ENCODE measurements around the gene ZNF547. TPM values are rescaled to one million over a fixed set of nuclear protein-coding genes. Genes with fewer than 3 reads are reported as not detected.

Gene ZNF547
- total RNA-seq (2022; extraction: Qiagen RNA extraction; ENCODE audit: low read depth): 1.1 to 2.8 TPM (median 1.5 TPM) in 5 replicates

DNA sequence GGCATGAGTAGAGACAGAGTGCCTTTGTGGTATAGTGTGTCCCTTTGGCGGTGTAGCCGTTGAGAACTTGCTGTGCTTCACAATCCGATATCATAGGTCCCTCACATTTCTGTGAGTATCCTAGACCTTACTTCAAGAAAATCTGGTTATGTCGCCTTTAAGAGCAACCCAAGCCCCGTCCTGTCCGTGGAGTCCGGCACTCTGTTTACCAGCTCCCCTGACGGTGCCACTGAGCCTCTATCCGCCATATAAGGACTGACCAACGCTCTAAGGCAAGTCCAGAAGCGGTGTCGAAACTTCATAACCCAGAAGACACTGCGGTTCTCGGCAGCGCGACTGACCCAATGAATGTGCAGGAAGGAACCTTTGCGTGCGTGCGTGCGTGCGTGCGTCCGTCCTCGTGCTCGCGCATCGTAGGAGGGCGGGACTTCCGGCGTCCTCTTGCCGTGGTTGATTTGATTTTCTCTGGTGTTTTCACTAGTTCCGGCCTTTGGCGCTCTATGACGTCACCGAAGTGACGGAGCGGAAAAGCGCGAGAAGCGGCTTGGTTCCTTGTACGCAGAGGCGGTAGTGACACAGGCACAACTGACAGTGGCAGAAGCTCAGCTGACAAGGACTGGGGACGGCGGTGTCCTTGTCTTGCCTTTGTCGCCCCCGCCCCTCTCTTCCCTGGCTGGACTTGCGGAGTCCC lies at the start of gene ZNF547, which contains the start of gene TRAPPC2B:
Gene ZNF547, plus strand, starts transcription at position 555 of the 691 bp plus-strand sequence. CDS start 5,005 bp downstream, outside the sequence.
Gene TRAPPC2B, plus strand, starts transcription at position 555 of the 691 bp plus-strand sequence. CDS start 1,283 bp downstream, outside the sequence.

DNA sequence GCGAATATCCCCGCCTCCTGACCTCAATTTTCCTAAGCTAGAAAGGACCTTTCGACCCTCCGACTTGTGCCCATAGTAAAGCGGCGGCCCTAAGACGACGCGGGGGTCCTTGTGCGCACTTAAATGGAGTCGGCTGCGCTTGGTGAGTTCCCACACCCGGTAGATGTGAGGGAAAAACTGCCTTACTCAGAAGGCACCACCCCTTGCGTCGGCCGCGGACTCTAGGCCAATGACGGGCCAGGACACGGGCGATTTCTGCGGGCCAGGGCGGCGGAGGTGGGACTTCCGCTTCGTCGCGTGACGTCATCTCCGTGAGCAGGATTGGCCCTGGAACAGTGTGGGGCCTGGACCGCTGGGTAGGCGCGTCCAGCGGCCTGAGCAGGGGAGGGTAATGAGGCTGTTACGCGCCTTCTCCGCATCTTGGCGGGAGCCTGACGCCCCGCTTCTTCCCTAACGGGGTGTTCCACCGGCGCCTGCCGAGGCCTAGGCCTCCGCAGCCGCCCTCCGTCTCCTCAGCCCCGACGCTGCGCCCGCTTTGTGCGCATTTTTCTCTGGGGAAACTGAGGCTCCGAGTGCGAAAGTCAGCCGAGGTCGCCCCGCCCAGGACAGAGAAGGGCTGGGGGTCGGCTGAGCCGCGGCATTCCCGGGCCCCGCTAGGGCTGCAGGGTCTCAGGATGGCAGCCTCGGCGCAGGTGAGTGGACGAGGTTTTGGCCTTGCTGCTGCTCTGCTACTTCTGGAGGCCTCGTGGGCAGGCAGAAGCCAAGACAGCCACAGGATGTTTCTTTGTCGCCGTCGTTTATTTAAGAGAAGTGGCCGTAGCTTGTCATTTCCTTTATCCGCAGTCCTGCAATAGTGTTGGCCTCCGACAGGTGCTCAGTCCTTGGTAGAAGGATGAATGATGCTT lies 42.9 kb upstream of the ZNF547 start, which contains the start of gene ZNF543:
Gene ZNF543, plus strand, starts transcription at position 293 of the 905 bp plus-strand sequence. Its CDS starts 382 bp downstream, at position 675.

DNA sequence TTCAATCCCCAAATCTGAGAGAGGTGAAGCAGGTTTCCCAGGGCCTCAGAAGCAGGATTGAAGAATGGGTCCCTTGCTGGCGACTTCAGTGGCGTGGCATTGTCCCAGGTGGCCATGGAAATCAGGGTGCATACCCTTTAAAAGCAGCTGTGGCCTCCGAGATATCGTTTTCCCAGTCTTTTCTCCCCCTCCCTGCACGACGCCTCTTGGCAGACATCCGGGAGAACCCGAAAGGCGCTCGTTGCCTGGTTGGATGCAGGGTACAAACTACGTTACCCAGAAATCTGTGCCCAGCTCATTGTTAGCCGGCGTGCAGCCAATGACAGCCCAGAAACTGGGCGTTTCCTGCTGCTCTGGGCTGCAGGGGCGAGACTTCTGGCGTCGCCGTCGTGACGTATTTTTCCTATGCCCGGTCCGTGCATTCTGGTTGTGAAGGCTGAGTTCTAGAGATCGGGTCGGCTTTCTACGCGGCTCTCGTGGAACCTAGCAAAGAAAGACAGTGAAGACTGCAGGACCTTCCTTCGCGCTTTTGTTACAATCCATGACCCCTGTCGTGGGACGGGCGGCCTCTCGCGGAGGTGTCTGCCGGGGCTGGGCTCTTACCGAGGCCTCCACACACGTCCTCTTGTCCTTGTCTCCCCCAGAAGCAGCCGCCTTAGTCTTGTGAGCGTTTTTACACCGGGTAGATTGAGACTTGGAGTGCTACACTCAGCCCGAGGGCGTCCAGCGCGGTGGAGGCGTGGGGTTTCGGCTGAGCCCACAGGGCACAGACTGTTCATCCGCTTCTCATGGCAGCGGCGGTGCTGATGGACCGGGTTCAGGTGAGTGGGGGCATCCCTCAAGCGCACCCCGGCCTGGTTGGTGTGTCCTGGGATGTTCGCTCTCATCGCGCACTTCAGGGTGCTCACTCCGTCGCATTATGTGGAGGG lies 12.2 kb upstream of the ZNF547 start, which contains the start of gene ZNF304:
Gene ZNF304, plus strand, starts transcription at position 395 of the 929 bp plus-strand sequence. Its CDS starts 394 bp downstream, at position 789.

DNA sequence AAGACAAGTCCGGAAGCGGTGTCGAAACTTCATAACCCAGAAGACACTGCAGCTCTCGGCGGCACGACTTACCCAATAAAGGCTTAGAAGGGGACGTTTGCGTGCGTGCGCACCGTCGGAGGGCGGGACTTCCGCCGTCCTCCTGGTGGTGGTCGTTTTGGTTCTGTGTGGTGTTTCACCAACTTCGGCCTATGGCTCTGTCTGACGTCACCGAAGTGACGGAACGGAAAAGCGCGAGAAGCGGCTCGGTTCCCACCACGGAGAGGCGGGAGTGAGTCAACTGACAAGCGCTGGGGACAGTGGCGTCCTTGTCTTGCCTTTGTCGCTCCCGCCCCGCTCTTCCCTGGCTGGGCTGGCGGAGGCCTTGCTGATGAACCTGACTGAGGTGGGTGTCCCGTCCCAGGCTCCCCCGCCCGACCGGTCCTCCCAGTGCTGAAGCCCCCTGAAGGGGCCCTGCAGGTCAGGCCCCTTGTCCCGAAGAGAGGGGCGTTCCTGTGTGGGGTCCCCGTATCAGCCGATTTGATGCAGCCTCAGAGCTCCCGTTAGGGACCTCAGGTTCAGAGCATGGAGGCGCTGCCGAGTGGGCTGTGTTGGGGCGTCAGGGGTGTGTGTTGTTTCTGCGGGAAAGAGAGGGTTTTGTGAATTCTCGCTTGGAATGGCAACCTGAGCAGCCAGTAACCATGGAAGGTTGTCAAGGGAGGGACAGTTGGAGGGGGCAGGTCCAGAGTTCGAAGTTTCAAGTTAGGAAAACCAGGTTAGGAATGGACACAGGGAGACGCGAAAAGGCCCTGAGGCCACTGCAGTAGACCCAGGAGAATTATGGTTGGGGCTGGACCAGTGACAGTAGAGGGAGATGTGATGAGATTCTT lies 26.6 kb downstream of the ZNF547 start, which contains the start of gene ZNF548:
Gene ZNF548, plus strand, starts transcription at position 125 of the 869 bp plus-strand sequence. Its CDS starts 246 bp downstream, at position 371.

DNA sequence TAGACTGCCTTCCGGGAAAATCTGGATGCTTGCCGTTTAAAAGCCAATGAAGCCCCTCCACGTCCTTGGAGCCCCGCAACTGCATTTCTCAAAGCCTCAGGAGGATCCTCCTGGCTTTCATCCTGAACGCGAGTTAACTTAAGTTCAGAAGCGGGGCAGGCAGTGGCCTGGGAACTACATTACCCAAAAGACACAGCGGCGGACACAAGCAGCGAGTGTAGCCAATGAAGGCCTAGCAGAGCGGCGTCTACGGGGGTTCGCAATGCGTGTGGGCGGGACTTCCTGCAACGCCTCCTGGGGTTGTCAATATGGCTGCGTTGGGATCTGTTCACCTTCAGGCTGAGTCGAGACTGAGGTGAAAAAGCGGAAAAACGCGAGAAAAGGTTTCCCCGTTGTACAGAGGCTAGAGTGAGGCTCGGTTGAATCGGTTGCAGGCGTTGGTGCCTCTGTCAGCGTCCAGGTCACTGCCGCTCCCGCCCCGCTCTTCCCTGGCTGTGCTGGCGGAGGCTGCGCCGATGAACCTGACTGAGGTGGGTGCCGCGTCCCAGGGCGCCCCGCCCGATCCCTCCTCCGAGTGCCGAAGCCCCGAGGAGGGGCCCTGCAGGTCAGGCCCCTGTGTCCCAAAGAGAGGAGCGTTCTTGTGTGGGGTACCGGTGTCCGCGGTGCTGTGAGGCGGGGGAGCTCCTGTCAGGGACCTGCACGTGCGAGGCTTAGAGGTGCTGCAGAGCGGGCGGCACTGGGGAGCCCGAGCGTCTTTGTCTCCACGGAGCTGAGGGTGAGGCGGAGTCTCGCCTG lies 47.7 kb downstream of the ZNF547 start, which contains the start of gene ZNF17:
Gene ZNF17, plus strand, starts transcription at position 285 of the 795 bp plus-strand sequence. CDS start 2,455 bp downstream, outside the sequence.

Other genes with a start within 250 kb of the ZNF547 start
- not detected in 5 replicates for gene USP29, start 243.6 kb upstream of the ZNF547 start, total RNA-seq (2022; extraction: Qiagen RNA extraction; ENCODE audit: low read depth)
- not detected in 5 replicates for gene ZIM3, start 218.3 kb upstream of the ZNF547 start, total RNA-seq (2022; extraction: Qiagen RNA extraction; ENCODE audit: low read depth)
- not detected in 5 replicates for gene DUXA, start 196.1 kb upstream of the ZNF547 start, total RNA-seq (2022; extraction: Qiagen RNA extraction; ENCODE audit: low read depth)
- 6.8 to 8.1 TPM (median 7.5 TPM) in 5 replicates for gene ZNF264, start 172.1 kb upstream of the ZNF547 start, total RNA-seq (2022; extraction: Qiagen RNA extraction; ENCODE audit: low read depth)
- gene AURKC, start 132.5 kb upstream of the ZNF547 start, total RNA-seq (2022; extraction: Qiagen RNA extraction; ENCODE audit: low read depth): 0.23 to 0.68 TPM (median 0.42 TPM) in 5 replicates
- 1.6 to 2.2 TPM (median 1.7 TPM) in 5 replicates for gene ZNF805, start 122.9 kb upstream of the ZNF547 start, total RNA-seq (2022; extraction: Qiagen RNA extraction; ENCODE audit: low read depth)
- gene ZNF460, start 83.1 kb upstream of the ZNF547 start, total RNA-seq (2022; extraction: Qiagen RNA extraction; ENCODE audit: low read depth): 0.84 to 1.1 TPM (median 0.89 TPM) in 5 replicates
- gene ZNF543, start 43.1 kb upstream of the ZNF547 start, total RNA-seq (2022; extraction: Qiagen RNA extraction; ENCODE audit: low read depth): 1.1 to 2.2 TPM (median 1.3 TPM) in 5 replicates
- 1.9 to 2.4 TPM (median 2.0 TPM) in 5 replicates for gene ZNF304, start 12.3 kb upstream of the ZNF547 start, total RNA-seq (2022; extraction: Qiagen RNA extraction; ENCODE audit: low read depth)
- gene TRAPPC2B, start within 50 bp of the ZNF547 start, total RNA-seq (2022; extraction: Qiagen RNA extraction; ENCODE audit: low read depth): 13.6 to 17.6 TPM (median 15.9 TPM) in 5 replicates
- gene ZNF548, start 26.3 kb downstream of the ZNF547 start, total RNA-seq (2022; extraction: Qiagen RNA extraction; ENCODE audit: low read depth): 3.1 to 4.6 TPM (median 3.3 TPM) in 5 replicates
- 3.9 to 5.5 TPM (median 4.6 TPM) in 5 replicates for gene ZNF17, start 47.6 kb downstream of the ZNF547 start, total RNA-seq (2022; extraction: Qiagen RNA extraction; ENCODE audit: low read depth)
- 14.7 to 17.6 TPM (median 16.6 TPM) in 5 replicates for gene ZNF749, start 71.8 kb downstream of the ZNF547 start, total RNA-seq (2022; extraction: Qiagen RNA extraction; ENCODE audit: low read depth)
- 0.02 to 0.09 TPM (median 0.07 TPM) in 3 of 5 replicates, not detected in the others for gene VN1R1, start 93.6 kb downstream of the ZNF547 start, total RNA-seq (2022; extraction: Qiagen RNA extraction; ENCODE audit: low read depth)
- gene ZNF772, start 114.0 kb downstream of the ZNF547 start, total RNA-seq (2022; extraction: Qiagen RNA extraction; ENCODE audit: low read depth): 1.1 to 1.7 TPM (median 1.5 TPM) in 5 replicates
- 5.7 to 9.0 TPM (median 7.0 TPM) in 5 replicates for gene ZNF419, start 124.2 kb downstream of the ZNF547 start, total RNA-seq (2022; extraction: Qiagen RNA extraction; ENCODE audit: low read depth)
- gene ZNF773, start 136.4 kb downstream of the ZNF547 start, total RNA-seq (2022; extraction: Qiagen RNA extraction; ENCODE audit: low read depth): 3.2 to 6.0 TPM (median 5.4 TPM) in 5 replicates
- gene ZNF549, start 163.8 kb downstream of the ZNF547 start, total RNA-seq (2022; extraction: Qiagen RNA extraction; ENCODE audit: low read depth): 1.6 to 2.2 TPM (median 1.7 TPM) in 5 replicates
- 2.8 to 4.3 TPM (median 3.7 TPM) in 5 replicates for gene ZNF550, start 196.3 kb downstream of the ZNF547 start, total RNA-seq (2022; extraction: Qiagen RNA extraction; ENCODE audit: low read depth)
- gene ZNF416, start 215.4 kb downstream of the ZNF547 start, total RNA-seq (2022; extraction: Qiagen RNA extraction; ENCODE audit: low read depth): 3.4 to 5.0 TPM (median 4.3 TPM) in 5 replicates
- gene ZIK1, start 220.6 kb downstream of the ZNF547 start, total RNA-seq (2022; extraction: Qiagen RNA extraction; ENCODE audit: low read depth): not detected in 5 replicates
- gene ZNF530, start 236.3 kb downstream of the ZNF547 start, total RNA-seq (2022; extraction: Qiagen RNA extraction; ENCODE audit: low read depth): 3.0 to 5.5 TPM (median 4.9 TPM) in 5 replicates